Measurements from ENCODE around the gene KLK2. TPM values are rescaled to one million over a fixed set of nuclear protein-coding genes. Genes with fewer than 3 reads are reported as not detected.
A peak's percentile ranks its signal among the peaks of the same experiment; 100 is the strongest.

The KLK2 gene
- total RNA-seq, 1 donor from 2014 or later = not detected

- H3K36me3 Mint-ChIP-seq (ENCODE audit: low read depth) = no peaks in the 10 kb centered on the region
Measured at GRCh38 chr19:50835785-50836542, 37.3 kb upstream of the KLK2 start.

GRCh38 chr19:50836543-50837195, 36.6 kb upstream of the KLK2 start:
- H3K27ac Mint-ChIP-seq (ENCODE audit: unreplicated experiment) = no peak overlapping the region
- no peak for TF ChIP-seq CTCF (conservative IDR thresholded peaks at IDR 0.05)
- no peak for DNase-seq (ENCODE audit: low read depth, low spot score)
- no peaks in the 10 kb centered on the region for H3K9me3 Mint-ChIP-seq
- H3K4me3 Mint-ChIP-seq = peak overlapping the region; percentile 91
- peaks cover 11% of the 10 kb centered on the region for H3K4me1 Mint-ChIP-seq
- H3K27me3 Mint-ChIP-seq (ENCODE audit: low read depth) = peaks cover 69% of the 10 kb centered on the region
- no peaks in the 10 kb centered on the region for H3K36me3 Mint-ChIP-seq (ENCODE audit: low read depth)

More at GRCh38 chr19:50835785-50836542, 37.3 kb upstream of the KLK2 start:
- no peak for TF ChIP-seq CTCF (conservative IDR thresholded peaks at IDR 0.05)
- peaks cover 11% of the 10 kb centered on the region for H3K4me1 Mint-ChIP-seq
- peak; percentile 83 for DNase-seq (ENCODE audit: low read depth, low spot score)
- peak overlapping the region; percentile 91 for H3K4me3 Mint-ChIP-seq
- no peaks in the 10 kb centered on the region for H3K9me3 Mint-ChIP-seq
- peaks cover 67% of the 10 kb centered on the region for H3K27me3 Mint-ChIP-seq (ENCODE audit: low read depth)
- H3K27ac Mint-ChIP-seq (ENCODE audit: unreplicated experiment) = no peak overlapping the region

GRCh38 chr19:50837300-50837699, 35.9 kb upstream of the KLK2 start:
- Mint-ChIP-seq H3K36me3 (ENCODE audit: low read depth) (no peaks in the 10 kb centered on the region), H3K4me1 (peaks cover 11% of the 10 kb centered on the region), H3K27ac (ENCODE audit: unreplicated experiment) (no peak overlapping the region), H3K9me3 (no peaks in the 10 kb centered on the region), H3K4me3 (peak overlapping the region; percentile 63), H3K27me3 (ENCODE audit: low read depth) (peaks cover 75% of the 10 kb centered on the region)
- TF ChIP-seq CTCF (conservative IDR thresholded peaks at IDR 0.05) = no peak
- no peak for DNase-seq (ENCODE audit: low read depth, low spot score)

- Mint-ChIP-seq H3K27ac (ENCODE audit: unreplicated experiment) (no peak overlapping the region), H3K27me3 (ENCODE audit: low read depth) (peaks cover 79% of the 10 kb centered on the region), H3K4me3 (no peak overlapping the region), H3K4me1 (peaks cover 11% of the 10 kb centered on the region), H3K9me3 (no peaks in the 10 kb centered on the region), H3K36me3 (ENCODE audit: low read depth) (no peaks in the 10 kb centered on the region)
- TF ChIP-seq CTCF (conservative IDR thresholded peaks at IDR 0.05) = no peak
- no peak for DNase-seq (ENCODE audit: low read depth, low spot score)
Measured at GRCh38 chr19:50838239-50838638, 35.0 kb upstream of the KLK2 start.

- H3K36me3 Mint-ChIP-seq (ENCODE audit: low read depth) = no peaks in the 10 kb centered on the region
- H3K4me1 Mint-ChIP-seq = peaks cover 11% of the 10 kb centered on the region
- no peak overlapping the region for H3K27ac Mint-ChIP-seq (ENCODE audit: unreplicated experiment)
- no peak for DNase-seq (ENCODE audit: low read depth, low spot score)
- H3K9me3 Mint-ChIP-seq = no peaks in the 10 kb centered on the region
- no peak overlapping the region for H3K4me3 Mint-ChIP-seq
- no peak for TF ChIP-seq CTCF (conservative IDR thresholded peaks at IDR 0.05)
- peaks cover 89% of the 10 kb centered on the region for H3K27me3 Mint-ChIP-seq (ENCODE audit: low read depth)
Measured at GRCh38 chr19:50839712-50840655, 33.3 kb upstream of the KLK2 start.

Measured in neural crest cell (in vitro differentiated cells).